KMS-11 (cell line): ENCODE results near the gene MIEF1.

ENCODE experiments used
- H2AFZ ChIP-seq: fragments of 200-600 bp; sonication (generic); 2 replicates; pipeline ENCODE4 v1.6.1; 2016; ENCODE audit warnings: antibody characterized with exemption, mixed run types, low read depth
- H3K27ac ChIP-seq: fragments of 200-600 bp; sonication (generic); 2 replicates; pipeline ENCODE4 v1.6.1; 2016; ENCODE audit warnings: mild to moderate bottlenecking, mixed run types
- H3K27me3 ChIP-seq: fragments of 200-600 bp; sonication (generic); 2 replicates; pipeline ENCODE4 v1.6.1; 2017; ENCODE audit warnings: mild to moderate bottlenecking, low read depth, mixed run types, moderate library complexity; ENCODE audit not compliant: insufficient read depth
- H3K36me3 ChIP-seq: fragments of 200-600 bp; sonication (generic); 2 replicates; pipeline ENCODE4 v1.6.1; 2017; ENCODE audit warnings: mild to moderate bottlenecking, mixed run types; ENCODE audit not compliant: insufficient read depth
- H3K4me1 ChIP-seq: fragments of 200-600 bp; sonication (generic); 2 replicates; pipeline ENCODE4 v1.6.1; 2016; ENCODE audit warnings: mild to moderate bottlenecking, low read depth, mixed run types; ENCODE audit not compliant: poor library complexity, severe bottlenecking
- H3K4me2 ChIP-seq: fragments of 200-600 bp; sonication (generic); 2 replicates; pipeline ENCODE4 v1.7.0; 2016; ENCODE audit warnings: mild to moderate bottlenecking, mixed run types
- H3K4me3 ChIP-seq: fragments of 200-600 bp; sonication (generic); IDR thresholded peaks from 2 replicates; pipeline ENCODE4 v1.6.1; 2017; ENCODE audit warnings: low read depth, low read length, mixed read lengths; ENCODE audit not compliant: insufficient read depth
- H3K79me2 ChIP-seq: fragments of 200-600 bp; sonication (generic); 2 replicates; pipeline ENCODE4 v1.6.1; 2016; ENCODE audit warnings: low read depth, mixed run types; ENCODE audit not compliant: insufficient read depth
- H3K9ac ChIP-seq: fragments of 200-600 bp; sonication (generic); 2 replicates; pipeline ENCODE4 v1.6.1; 2016; ENCODE audit warnings: mild to moderate bottlenecking, mixed run types
- H4K20me1 ChIP-seq: fragments of 200-600 bp; sonication (generic); 2 replicates; pipeline ENCODE4 v1.6.1; 2016; ENCODE audit warnings: mild to moderate bottlenecking, mixed run types; ENCODE audit not compliant: insufficient read depth
- TF ChIP-seq, protein P1 (sequence below): fragments of 200-600 bp; sonication (generic); conservative IDR thresholded peaks from 2 replicates; pipeline ENCODE4 v1.6.1; 2017; ENCODE audit warnings: low read depth, mild to moderate bottlenecking, antibody characterized with exemption, low read length, moderate library complexity, mixed read lengths

MIEF1 gene

GRCh38 chr22:39479254-39479653, 22.8 kb upstream of the MIEF1 start:
- Histone ChIP-seq H2AFZ (no peak overlapping the region), H3K4me2 (no peak overlapping the region), H3K79me2 (peaks cover 26% of the 10 kb centered on the region), H3K4me3 (no peak overlapping the region), H4K20me1 (no peaks in the 10 kb centered on the region), H3K36me3 (no peaks in the 10 kb centered on the region), H3K4me1 (peaks cover 24% of the 10 kb centered on the region), H3K27me3 (no peaks in the 10 kb centered on the region), H3K27ac (no peak overlapping the region), H3K9ac (no peak overlapping the region)
- TF ChIP-seq, protein P1, sequence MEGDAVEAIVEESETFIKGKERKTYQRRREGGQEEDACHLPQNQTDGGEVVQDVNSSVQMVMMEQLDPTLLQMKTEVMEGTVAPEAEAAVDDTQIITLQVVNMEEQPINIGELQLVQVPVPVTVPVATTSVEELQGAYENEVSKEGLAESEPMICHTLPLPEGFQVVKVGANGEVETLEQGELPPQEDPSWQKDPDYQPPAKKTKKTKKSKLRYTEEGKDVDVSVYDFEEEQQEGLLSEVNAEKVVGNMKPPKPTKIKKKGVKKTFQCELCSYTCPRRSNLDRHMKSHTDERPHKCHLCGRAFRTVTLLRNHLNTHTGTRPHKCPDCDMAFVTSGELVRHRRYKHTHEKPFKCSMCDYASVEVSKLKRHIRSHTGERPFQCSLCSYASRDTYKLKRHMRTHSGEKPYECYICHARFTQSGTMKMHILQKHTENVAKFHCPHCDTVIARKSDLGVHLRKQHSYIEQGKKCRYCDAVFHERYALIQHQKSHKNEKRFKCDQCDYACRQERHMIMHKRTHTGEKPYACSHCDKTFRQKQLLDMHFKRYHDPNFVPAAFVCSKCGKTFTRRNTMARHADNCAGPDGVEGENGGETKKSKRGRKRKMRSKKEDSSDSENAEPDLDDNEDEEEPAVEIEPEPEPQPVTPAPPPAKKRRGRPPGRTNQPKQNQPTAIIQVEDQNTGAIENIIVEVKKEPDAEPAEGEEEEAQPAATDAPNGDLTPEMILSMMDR = no peak

GRCh38 chr22:39480557-39480956, 21.5 kb upstream of the MIEF1 start:
- TF ChIP-seq, protein P1 = no peak
- Histone ChIP-seq H2AFZ (no peak overlapping the region), H3K79me2 (peaks cover 33% of the 10 kb centered on the region), H3K4me3 (no peak overlapping the region), H3K27me3 (no peaks in the 10 kb centered on the region), H3K36me3 (no peaks in the 10 kb centered on the region), H4K20me1 (no peaks in the 10 kb centered on the region), H3K27ac (no peak overlapping the region), H3K4me1 (peaks cover 17% of the 10 kb centered on the region), H3K4me2 (no peak overlapping the region), H3K9ac (no peak overlapping the region)

DNA sequence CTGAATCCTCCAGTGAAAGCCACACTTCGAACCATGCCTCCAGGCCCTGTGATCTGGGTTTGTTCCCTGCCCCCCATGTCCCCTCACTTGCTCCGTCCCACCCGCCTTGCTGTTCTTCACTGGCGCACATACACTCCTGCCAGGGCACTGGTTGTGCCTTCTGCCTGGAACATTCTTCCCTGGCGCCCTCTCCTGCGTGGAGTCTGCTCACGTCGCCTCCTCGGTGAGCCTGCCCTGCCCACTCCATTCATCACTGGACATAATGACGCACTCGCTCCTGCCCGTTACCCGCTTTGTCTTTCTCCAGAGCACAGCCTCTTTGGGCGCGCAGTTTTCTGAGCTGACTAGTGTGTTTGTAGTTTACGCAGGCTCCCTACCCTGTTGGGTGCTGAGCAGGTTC, 21.0 kb upstream of the MIEF1 start:
- Histone ChIP-seq H3K4me3 (no peak overlapping the region), H3K36me3 (no peaks in the 10 kb centered on the region), H2AFZ (no peak overlapping the region), H3K4me2 (no peak overlapping the region), H3K4me1 (peaks cover 13% of the 10 kb centered on the region), H3K27me3 (no peaks in the 10 kb centered on the region), H3K79me2 (peaks cover 28% of the 10 kb centered on the region), H3K9ac (no peak overlapping the region), H3K27ac (no peak overlapping the region), H4K20me1 (no peaks in the 10 kb centered on the region)
- TF ChIP-seq, protein P1 = no peak

- Histone ChIP-seq H3K4me1 (peaks cover 13% of the 10 kb centered on the region), H3K79me2 (peaks cover 23% of the 10 kb centered on the region; the same call in 1 of the 2 replicates), H3K27ac (no peak overlapping the region), H2AFZ (no peak overlapping the region), H3K27me3 (no peaks in the 10 kb centered on the region), H3K9ac (no peak overlapping the region), H4K20me1 (no peaks in the 10 kb centered on the region), H3K4me2 (no peak overlapping the region), H3K36me3 (no peaks in the 10 kb centered on the region), H3K4me3 (no peak overlapping the region)
- TF ChIP-seq, protein P1 = no peak
These were observed 20.5 kb upstream of the MIEF1 start for GRCh38 chr22:39481595-39481994.
